Activated T-cell treated with anti-CD3 and anti-CD28 coated beads for 48 hours (primary cell): ENCODE results near the gene ROR1.

Experiments used
- DNase-seq: peaks from one replicate; pipeline ENCODE4 v3.0.0-alpha.2; 2020; ENCODE audit warnings: low read depth

ROR1 gene

GRCh38 chr1:64140596-64140995 lies 366.8 kb downstream of the ROR1 start:
- no peak for DNase-seq

GRCh38 chr1:64147045-64147724 lies 373.4 kb downstream of the ROR1 start:
- DNase-seq = no peak

- no peak for DNase-seq
Observed at GRCh38 chr1:64147759-64148158, 373.9 kb downstream of the ROR1 start.

GRCh38 chr1:64150266-64150665 lies 376.4 kb downstream of the ROR1 start:
- DNase-seq = no peak

GRCh38 chr1:64150729-64151230 lies 377.0 kb downstream of the ROR1 start:
- no peak for DNase-seq

- no peak for DNase-seq
Observed at GRCh38 chr1:64155278-64155677, 381.5 kb downstream of the ROR1 start.

- no peak for DNase-seq
Observed at GRCh38 chr1:64161357-64161941, 387.6 kb downstream of the ROR1 start.

- no peak for DNase-seq
Observed at GRCh38 chr1:64162151-64162550, 388.3 kb downstream of the ROR1 start.

GRCh38 chr1:64162804-64163203 lies 389.0 kb downstream of the ROR1 start:
- DNase-seq = no peak

GRCh38 chr1:64163431-64163830 lies 389.6 kb downstream of the ROR1 start:
- DNase-seq = no peak

GRCh38 chr1:64163970-64164369 lies 390.2 kb downstream of the ROR1 start:
- DNase-seq = no peak

- DNase-seq = no peak
Observed at GRCh38 chr1:64166629-64167028, 392.8 kb downstream of the ROR1 start.

- DNase-seq = no peak
Observed at GRCh38 chr1:64167176-64167575, 393.4 kb downstream of the ROR1 start.

- DNase-seq = no peak
Observed at GRCh38 chr1:64171246-64171645, 397.4 kb downstream of the ROR1 start.

- DNase-seq = no peak
Observed at GRCh38 chr1:64171797-64172281, 398.0 kb downstream of the ROR1 start.

- DNase-seq = no peak
Observed at GRCh38 chr1:64172458-64172983, 398.7 kb downstream of the ROR1 start.

- no peak for DNase-seq
Observed at GRCh38 chr1:64173336-64173940, 399.6 kb downstream of the ROR1 start.

- DNase-seq = no peak
Observed at GRCh38 chr1:64175639-64176038, 401.8 kb downstream of the ROR1 start.

GRCh38 chr1:64176659-64177058 lies 402.8 kb downstream of the ROR1 start:
- no peak for DNase-seq

- DNase-seq = no peak
Observed at GRCh38 chr1:64179588-64179987, 405.8 kb downstream of the ROR1 start.

- DNase-seq = no peak
Observed at GRCh38 chr1:64182207-64182606, 408.4 kb downstream of the ROR1 start.

GRCh38 chr1:64183395-64184002 lies 409.7 kb downstream of the ROR1 start:
- no peak for DNase-seq

GRCh38 chr1:64184003-64184440 lies 410.2 kb downstream of the ROR1 start:
- no peak for DNase-seq
